Neural progenitor cell (in vitro differentiated cells): ENCODE data around the gene CARD11. TPM values are rescaled to one million over a fixed set of nuclear protein-coding genes. Genes with fewer than 3 reads are reported as not detected.

Source experiments
- DNase-seq: peaks from one replicate; pipeline ENCODE4 v3.0.0-alpha.2; 2016; ENCODE audit warnings: low spot score
- H2AFZ ChIP-seq: fragments of 200-600 bp; sonication (generic); replicated peaks from 2 replicates; pipeline ENCODE4 v1.6.1; 2016; ENCODE audit warnings: antibody characterized with exemption
- H3F3A ChIP-seq: fragments of 200-600 bp; sonication (generic); 2 replicates; pipeline ENCODE4 v1.6.1; 2016; ENCODE audit warnings: antibody characterized with exemption, low read depth
- H3K27ac ChIP-seq: fragments of 200-600 bp; sonication (generic); 2 replicates; pipeline ENCODE4 v1.5.1; 2016; ENCODE audit warnings: mild to moderate bottlenecking
- H3K27me3 ChIP-seq: fragments of 200-600 bp; sonication (generic); 2 replicates; pipeline ENCODE4 v1.6.1; 2016; ENCODE audit warnings: mild to moderate bottlenecking, moderate library complexity
- H3K36me3 ChIP-seq: fragments of 200-600 bp; sonication (generic); 2 replicates; pipeline ENCODE4 v1.5.1; 2016
- H3K4me1 ChIP-seq: fragments of 200-600 bp; sonication (generic); 2 replicates; pipeline ENCODE4 v1.6.1; 2016; ENCODE audit warnings: mixed run types
- H3K4me2 ChIP-seq: fragments of 200-600 bp; sonication (generic); 2 replicates; pipeline ENCODE4 v1.6.1; 2016
- H3K4me3 ChIP-seq: fragments of 200-600 bp; sonication (generic); 2 replicates; pipeline ENCODE4 v1.5.1; 2016
- H3K79me2 ChIP-seq: fragments of 200-600 bp; sonication (generic); 2 replicates; pipeline ENCODE4 v1.6.1; 2016; ENCODE audit warnings: low read depth
- H3K9ac ChIP-seq: fragments of 200-600 bp; sonication (generic); 2 replicates; pipeline ENCODE4 v1.6.1; 2016
- H3K9me3 ChIP-seq: fragments of 200-600 bp; sonication (generic); 2 replicates; pipeline ENCODE4 v1.5.1; 2016; ENCODE audit warnings: low read depth
- H4K20me1 ChIP-seq: fragments of 200-600 bp; sonication (generic); 2 replicates; pipeline ENCODE4 v1.6.1; 2016; ENCODE audit warnings: low read depth
- H3K27ac Mint-ChIP-seq: 3 replicates; pipeline ENCODE4 v1.8.0; 2021; ENCODE audit warnings: mixed read lengths
- H3K27me3 Mint-ChIP-seq: 2 replicates; pipeline ENCODE4 v1.8.0; 2022; ENCODE audit warnings: low read depth, mild to moderate bottlenecking, inconsistent platforms, moderate library complexity, mixed read lengths; ENCODE audit not compliant: insufficient read depth
- H3K36me3 Mint-ChIP-seq: 3 replicates; pipeline ENCODE4 v1.8.0; 2021; ENCODE audit warnings: mixed read lengths
- H3K4me1 Mint-ChIP-seq: 3 replicates; pipeline ENCODE4 v1.8.0; 2021; ENCODE audit warnings: mixed read lengths
- H3K4me3 Mint-ChIP-seq: 3 replicates; pipeline ENCODE4 v1.8.0; 2021; ENCODE audit warnings: mild to moderate bottlenecking, moderate library complexity, mixed read lengths
- H3K9me3 Mint-ChIP-seq: 3 replicates; pipeline ENCODE4 v1.8.0; 2020; ENCODE audit warnings: mixed read lengths
- EZH2 ChIP-seq: fragments of 200-600 bp; sonication (generic); IDR thresholded peaks from 2 replicates; pipeline ENCODE4 v1.6.1; 2017; ENCODE audit warnings: antibody characterized with exemption, mild to moderate bottlenecking, moderate library complexity
- EZH2phosphoT487 ChIP-seq: fragments of 200-600 bp; sonication (generic); IDR thresholded peaks from 2 replicates; pipeline ENCODE4 v1.6.1; 2017; ENCODE audit warnings: antibody characterized with exemption
- total RNA-seq: library from RNA; depleted of rRNA; stranded (reverse); fragments of >200 nt; gene quantifications from 2 replicates; pipeline ENCODE4 v1.2.3, GENCODE V29; 2015; ENCODE audit warnings: low replicate concordance
- TF ChIP-seq, protein P1 (sequence below): fragments of 200-600 bp; sonication (generic); IDR thresholded peaks from 2 replicates; pipeline ENCODE4 v1.5.1; 2017; ENCODE audit warnings: antibody characterized with exemption, mild to moderate bottlenecking

Gene CARD11
- total RNA-seq, 1 donor from 2014 or later, result 0.75 TPM

DNA sequence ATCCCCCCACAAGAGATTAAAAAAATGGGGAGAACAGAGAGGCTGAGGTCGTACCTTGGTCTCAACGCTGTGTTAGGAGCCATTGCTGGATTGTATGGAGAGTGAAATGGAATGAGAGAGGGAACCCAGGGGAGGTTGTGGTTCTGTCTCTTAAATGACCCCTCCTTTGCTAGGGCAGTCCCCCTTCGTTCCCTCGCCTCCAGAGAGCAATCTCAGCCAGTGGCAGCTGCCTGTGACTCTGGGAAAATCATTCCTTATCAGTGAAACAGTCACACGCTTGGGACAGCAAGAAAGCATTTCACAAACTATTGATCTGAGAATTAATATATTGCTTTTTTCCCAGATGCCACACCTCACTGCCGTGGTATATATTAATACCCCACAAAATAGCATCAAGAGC lies 12.0 kb upstream of the CARD11 start:
- H2AFZ ChIP-seq, result peak overlapping the region; percentile 50
- H3K27ac Mint-ChIP-seq, result no peak overlapping the region
- H3K4me1 Mint-ChIP-seq, result peaks cover 16% of the 10 kb centered on the region
- H3K27ac ChIP-seq, result no peak overlapping the region
- no peak overlapping the region for H3K4me2 ChIP-seq
- no peak for TF ChIP-seq EZH2phosphoT487
- TF ChIP-seq EZH2, result no peak
- TF ChIP-seq, protein P1, sequence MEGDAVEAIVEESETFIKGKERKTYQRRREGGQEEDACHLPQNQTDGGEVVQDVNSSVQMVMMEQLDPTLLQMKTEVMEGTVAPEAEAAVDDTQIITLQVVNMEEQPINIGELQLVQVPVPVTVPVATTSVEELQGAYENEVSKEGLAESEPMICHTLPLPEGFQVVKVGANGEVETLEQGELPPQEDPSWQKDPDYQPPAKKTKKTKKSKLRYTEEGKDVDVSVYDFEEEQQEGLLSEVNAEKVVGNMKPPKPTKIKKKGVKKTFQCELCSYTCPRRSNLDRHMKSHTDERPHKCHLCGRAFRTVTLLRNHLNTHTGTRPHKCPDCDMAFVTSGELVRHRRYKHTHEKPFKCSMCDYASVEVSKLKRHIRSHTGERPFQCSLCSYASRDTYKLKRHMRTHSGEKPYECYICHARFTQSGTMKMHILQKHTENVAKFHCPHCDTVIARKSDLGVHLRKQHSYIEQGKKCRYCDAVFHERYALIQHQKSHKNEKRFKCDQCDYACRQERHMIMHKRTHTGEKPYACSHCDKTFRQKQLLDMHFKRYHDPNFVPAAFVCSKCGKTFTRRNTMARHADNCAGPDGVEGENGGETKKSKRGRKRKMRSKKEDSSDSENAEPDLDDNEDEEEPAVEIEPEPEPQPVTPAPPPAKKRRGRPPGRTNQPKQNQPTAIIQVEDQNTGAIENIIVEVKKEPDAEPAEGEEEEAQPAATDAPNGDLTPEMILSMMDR, result no peak
- H3K27me3 Mint-ChIP-seq, result no peaks in the 10 kb centered on the region
- no peaks in the 10 kb centered on the region for H3K27me3 ChIP-seq
- H3K9me3 ChIP-seq, result peaks cover 4% of the 10 kb centered on the region
- no peak overlapping the region for H3K9ac ChIP-seq
- no peaks in the 10 kb centered on the region for H3K79me2 ChIP-seq
- no peaks in the 10 kb centered on the region for H4K20me1 ChIP-seq
- H3K4me3 Mint-ChIP-seq, result no peak overlapping the region
- peaks cover 16% of the 10 kb centered on the region for H3K9me3 Mint-ChIP-seq
- no peak overlapping the region for H3K4me3 ChIP-seq
- H3K4me1 ChIP-seq, result no peaks in the 10 kb centered on the region
- H3F3A ChIP-seq, result no peaks in the 10 kb centered on the region
- no peak for DNase-seq
- H3K36me3 Mint-ChIP-seq, result no peaks in the 10 kb centered on the region
- H3K36me3 ChIP-seq, result no peaks in the 10 kb centered on the region

DNA sequence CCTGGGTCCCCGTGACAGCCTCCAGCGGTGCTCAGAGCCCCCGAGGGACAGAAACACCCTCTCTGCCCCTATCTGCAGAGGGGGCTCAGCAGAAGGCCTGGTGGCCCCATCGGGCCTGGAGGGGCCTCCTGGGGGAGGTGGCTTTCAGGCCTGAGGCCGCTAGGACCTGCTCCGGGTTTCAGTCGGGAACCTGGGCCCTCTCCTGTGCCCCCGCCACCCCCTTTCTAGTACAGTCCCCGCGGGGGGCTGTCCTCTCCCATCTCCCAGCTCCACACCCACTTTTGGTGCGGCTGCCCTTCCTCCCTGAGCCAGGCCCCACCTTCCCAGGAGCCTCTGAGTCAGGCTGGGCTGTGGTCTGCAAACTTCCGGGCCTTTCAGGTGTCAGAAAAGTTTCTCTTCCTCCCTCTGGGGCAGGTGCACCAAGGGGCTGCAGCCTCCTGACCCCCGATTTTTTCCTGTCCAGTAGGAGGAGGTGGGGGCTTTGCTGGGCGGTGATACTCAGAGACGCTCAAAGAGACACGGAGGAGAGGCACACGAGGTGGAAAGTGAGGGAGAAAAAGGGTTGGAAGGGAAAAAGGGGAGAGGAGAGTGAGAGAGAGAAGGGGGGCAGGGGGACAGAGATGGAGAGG lies 692 bp downstream of the CARD11 start:
- peaks cover 12% of the 10 kb centered on the region for H3K9me3 Mint-ChIP-seq
- H3K27me3 ChIP-seq, result peaks cover 4% of the 10 kb centered on the region
- no peak overlapping the region for H3K4me3 Mint-ChIP-seq
- DNase-seq, result no peak
- peaks cover 3% of the 10 kb centered on the region for H3K36me3 Mint-ChIP-seq
- peaks cover 10% of the 10 kb centered on the region for H3K4me1 ChIP-seq
- H3K4me2 ChIP-seq, result peak overlapping the region; percentile 97
- TF ChIP-seq EZH2phosphoT487 (no peak), EZH2 (no peak)
- TF ChIP-seq, protein P1, result no peak
- peak overlapping the region; percentile 99 for H2AFZ ChIP-seq
- H3K4me3 ChIP-seq, result peak overlapping the region; percentile 55
- peaks cover 14% of the 10 kb centered on the region for H3K27me3 Mint-ChIP-seq
- H3K27ac ChIP-seq, result no peak overlapping the region
- H3K9me3 ChIP-seq, result no peaks in the 10 kb centered on the region
- peaks cover 11% of the 10 kb centered on the region for H3K4me1 Mint-ChIP-seq
- no peaks in the 10 kb centered on the region for H3F3A ChIP-seq
- H3K36me3 ChIP-seq, result no peaks in the 10 kb centered on the region
- peak overlapping the region; percentile 50 for H3K27ac Mint-ChIP-seq
- H3K9ac ChIP-seq, result no peak overlapping the region
- no peaks in the 10 kb centered on the region for H3K79me2 ChIP-seq
- no peaks in the 10 kb centered on the region for H4K20me1 ChIP-seq

DNA sequence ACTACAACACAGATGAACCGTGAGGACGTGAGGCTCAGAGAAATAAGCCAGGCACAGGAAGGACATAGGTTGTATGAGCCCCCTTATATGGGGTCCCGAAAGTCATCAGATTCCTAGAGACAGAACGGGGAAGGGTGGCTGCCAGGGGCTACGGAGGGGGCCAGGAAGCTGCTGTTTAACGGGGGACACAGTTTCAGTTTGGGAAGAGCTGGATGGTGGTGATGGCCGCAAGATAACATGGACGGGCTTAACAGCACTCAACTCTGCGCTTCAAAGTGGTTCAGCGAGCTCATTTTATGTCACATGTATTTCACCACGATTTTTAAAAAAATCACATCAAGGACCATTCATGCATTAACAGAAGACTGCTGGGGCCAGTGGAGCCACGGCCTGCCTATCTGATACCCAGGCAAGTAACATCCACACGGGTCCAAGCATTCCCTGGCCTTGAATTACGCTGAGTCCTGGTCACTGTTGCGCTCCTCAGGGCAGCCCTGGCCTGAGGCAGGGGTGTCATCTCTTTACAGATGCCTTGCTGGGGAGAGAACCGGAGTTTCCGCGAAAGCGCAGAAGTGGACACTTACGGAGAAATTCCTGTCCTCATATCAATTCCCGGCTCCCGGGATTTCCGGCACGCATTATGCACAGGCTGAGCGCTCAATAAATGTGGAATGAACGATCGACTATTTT lies 1.5 kb downstream of the CARD11 start:
- TF ChIP-seq, protein P1, result no peak
- TF ChIP-seq EZH2phosphoT487 (no peak), EZH2 (no peak)
- no peak overlapping the region for H3K4me3 Mint-ChIP-seq
- no peaks in the 10 kb centered on the region for H4K20me1 ChIP-seq

More for the DNA sequence above, 1.5 kb downstream of the CARD11 start:
- Histone ChIP-seq H3K9ac (no peak overlapping the region), H3K36me3 (no peaks in the 10 kb centered on the region), H3K4me3 (no peak overlapping the region), H2AFZ (no peak overlapping the region), H3K79me2 (no peaks in the 10 kb centered on the region), H3K4me2 (no peak overlapping the region), H3K9me3 (no peaks in the 10 kb centered on the region), H3K27ac (no peak overlapping the region), H3K4me1 (peaks cover 10% of the 10 kb centered on the region), H3K27me3 (peaks cover 4% of the 10 kb centered on the region), H3F3A (no peaks in the 10 kb centered on the region)
- Mint-ChIP-seq H3K4me1 (peaks cover 11% of the 10 kb centered on the region), H3K9me3 (peaks cover 12% of the 10 kb centered on the region), H3K36me3 (peaks cover 3% of the 10 kb centered on the region), H3K27ac (peak overlapping the region; percentile 29), H3K27me3 (peaks cover 14% of the 10 kb centered on the region)
- DNase-seq, result no peak
